Neuronal stem cell (in vitro differentiated cells): Measurements from ENCODE around the gene ZBTB20.

ENCODE experiments used
- DNase-seq: peaks from one replicate; pipeline ENCODE4 v3.0.0-alpha.2; 2013; ENCODE audit warnings: low spot score
- H2AFZ ChIP-seq: one replicate; pipeline ENCODE4 v1.6.1; 2013; ENCODE audit warnings: mild to moderate bottlenecking, low read length, inconsistent platforms
- H2AK5ac ChIP-seq: 2 replicates; pipeline ENCODE4 v1.6.1; 2013; ENCODE audit warnings: low read depth, mild to moderate bottlenecking, inconsistent platforms, low read length, moderate library complexity, mixed read lengths
- H2BK120ac ChIP-seq: 2 replicates; pipeline ENCODE4 v1.6.1; 2013; ENCODE audit warnings: low read depth, mild to moderate bottlenecking, inconsistent platforms, low read length, moderate library complexity, mixed read lengths
- H2BK12ac ChIP-seq: one replicate; pipeline ENCODE4 v1.6.1; 2013; ENCODE audit warnings: low read length, inconsistent platforms
- H2BK15ac ChIP-seq: 2 replicates; pipeline ENCODE4 v1.6.1; 2013; ENCODE audit warnings: mild to moderate bottlenecking, low read length, inconsistent platforms, mixed read lengths
- H2BK5ac ChIP-seq: one replicate; pipeline ENCODE4 v1.6.1; 2013; ENCODE audit warnings: inconsistent platforms, mild to moderate bottlenecking, low read length, moderate library complexity
- H3K14ac ChIP-seq: one replicate; pipeline ENCODE4 v1.6.1; 2013; ENCODE audit warnings: low read length, inconsistent platforms
- H3K18ac ChIP-seq: 2 replicates; pipeline ENCODE4 v1.6.1; 2013; ENCODE audit warnings: low read length, inconsistent platforms
- H3K23ac ChIP-seq: 2 replicates; pipeline ENCODE4 v1.6.1; 2013; ENCODE audit warnings: low read depth, mild to moderate bottlenecking, mixed read lengths, low read length, inconsistent platforms; ENCODE audit not compliant: poor library complexity
- H3K27ac ChIP-seq: replicated peaks from 3 replicates; pipeline ENCODE4 v1.5.1; 2013; ENCODE audit warnings: low read length, inconsistent platforms
- H3K27me3 ChIP-seq, 3 experiments: 2 replicates each; pipeline ENCODE4 v1.6.1; 2013; ENCODE audit warnings: low read length in 3 of 3, mild to moderate bottlenecking in 2 of 3, inconsistent platforms in 1 of 3, low read depth in 1 of 3, mixed read lengths in 1 of 3, moderate library complexity in 1 of 3; ENCODE audit not compliant: control insufficient read depth in 3 of 3, insufficient read depth in 3 of 3
- H3K36me3 ChIP-seq, 2 donors: replicated peaks in 1 of 2; 2 replicates each; pipeline ENCODE4 v1.6.1; 2013; ENCODE audit warnings: low read length in 2 of 2; ENCODE audit not compliant: control insufficient read depth in 2 of 2, insufficient read depth in 2 of 2
- H3K4ac ChIP-seq: 2 replicates; pipeline ENCODE4 v1.6.1; 2013; ENCODE audit warnings: inconsistent platforms, mild to moderate bottlenecking, low read length, moderate library complexity
- H3K4me1 ChIP-seq, 2 donors: 1 replicate in 1 of 2; 2 replicates in 1 of 2; pipeline ENCODE4 v1.6.1; 2013; ENCODE audit warnings: low read length in 2 of 2, low read depth in 1 of 2; ENCODE audit not compliant: control insufficient read depth in 2 of 2, insufficient read depth in 1 of 2
- H3K4me2 ChIP-seq: one replicate; pipeline ENCODE4 v1.6.1; 2013; ENCODE audit warnings: mild to moderate bottlenecking, low read length, inconsistent platforms; ENCODE audit not compliant: insufficient read depth, poor library complexity, severe bottlenecking
- H3K4me3 ChIP-seq, 2 donors: 2 replicates each; pipeline ENCODE4 v1.5.1; 2013; ENCODE audit warnings: low read length in 2 of 2, mild to moderate bottlenecking in 2 of 2, inconsistent platforms in 1 of 2, moderate library complexity in 1 of 2
- H3K79me1 ChIP-seq: one replicate; pipeline ENCODE4 v1.6.1; 2013; ENCODE audit warnings: low read depth, mild to moderate bottlenecking, inconsistent platforms, low read length, moderate library complexity
- H3K9ac ChIP-seq: one replicate; pipeline ENCODE4 v1.6.1; 2013; ENCODE audit warnings: mild to moderate bottlenecking, low read depth, low read length, inconsistent platforms; ENCODE audit not compliant: poor library complexity
- H3K9me3 ChIP-seq, 2 donors: replicated peaks in 1 of 2; 2 replicates each; pipeline versions ENCODE3 to v1.6.1; 2013; ENCODE audit warnings: low read length in 2 of 2, mild to moderate bottlenecking in 2 of 2, inconsistent platforms in 1 of 2, low read depth in 1 of 2, mixed read lengths in 1 of 2, moderate library complexity in 1 of 2; ENCODE audit not compliant: control insufficient read depth in 2 of 2, insufficient read depth in 1 of 2
- H4K8ac ChIP-seq: one replicate; pipeline ENCODE4 v1.6.1; 2013; ENCODE audit warnings: low read depth, mild to moderate bottlenecking, inconsistent platforms, low read length, moderate library complexity
- H4K91ac ChIP-seq: one replicate; pipeline ENCODE4 v1.6.1; 2013; ENCODE audit warnings: low read length, low read depth, mild to moderate bottlenecking, inconsistent platforms; ENCODE audit not compliant: poor library complexity
- WGBS, 2 donors: extraction: QIAGEN DNeasy Blood & Tissue Kit; methylation state at CpG; one replicate each; pipeline ENCODE4 v1.1.7; 2013; ENCODE audit warnings: missing lambda C conversion rate in 2 of 2, mixed read lengths in 1 of 2; ENCODE audit not compliant: insufficient read length in 2 of 2, insufficient replicate concordance in 1 of 2; ENCODE audit errors: extremely low coverage in 2 of 2; 5-methylcytosine and 5-hydroxymethylcytosine counted together

The ZBTB20 gene

DNA sequence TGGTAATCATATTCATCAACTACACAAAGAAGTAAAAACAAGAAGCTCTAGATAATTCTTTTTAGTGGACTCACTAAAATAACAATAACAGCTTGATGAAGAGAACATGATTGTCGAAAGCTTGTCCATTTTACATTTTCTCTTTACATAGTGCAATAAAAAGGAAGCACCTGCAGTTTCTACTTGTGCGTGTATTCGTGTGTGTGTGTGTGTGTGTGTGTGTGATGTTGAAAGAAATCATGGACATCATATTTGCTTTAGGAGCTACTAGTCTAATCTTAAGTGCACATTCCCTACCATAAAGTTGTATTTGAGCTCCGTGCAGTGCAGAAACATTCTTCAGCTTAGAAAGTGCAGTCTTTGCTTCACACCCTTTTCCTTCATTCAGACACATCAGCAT is 288.8 kb downstream of the ZBTB20 start:
- WGBS, 2 donors = no CpG with 5 or more reads among the region's 4 CpGs
- no peak for DNase-seq
- Histone ChIP-seq H2BK120ac (no peak overlapping the region), H2BK5ac (no peak overlapping the region), H3K18ac (no peak overlapping the region), H3K27me3 (no peaks in the 10 kb centered on the region), H3K36me3 (no peaks in the 10 kb centered on the region), H3K9me3 (no peaks in the 10 kb centered on the region), H2BK15ac (no peak overlapping the region), H2AFZ (no peak overlapping the region), H3K27ac (no peak overlapping the region), H3K79me1 (no peaks in the 10 kb centered on the region), H3K4me2 (no peak overlapping the region), H3K9ac (no peak overlapping the region), H4K91ac (no peak overlapping the region), H3K4me1 (peaks cover 3 to 9% of the 10 kb centered on the region in 2 donors), H3K23ac (no peak overlapping the region), H2BK12ac (no peak overlapping the region), H2AK5ac (no peak overlapping the region), H3K4me3 (no peak overlapping the region), H3K4ac (no peak overlapping the region), H4K8ac (no peak overlapping the region), H3K14ac (no peak overlapping the region)

DNA sequence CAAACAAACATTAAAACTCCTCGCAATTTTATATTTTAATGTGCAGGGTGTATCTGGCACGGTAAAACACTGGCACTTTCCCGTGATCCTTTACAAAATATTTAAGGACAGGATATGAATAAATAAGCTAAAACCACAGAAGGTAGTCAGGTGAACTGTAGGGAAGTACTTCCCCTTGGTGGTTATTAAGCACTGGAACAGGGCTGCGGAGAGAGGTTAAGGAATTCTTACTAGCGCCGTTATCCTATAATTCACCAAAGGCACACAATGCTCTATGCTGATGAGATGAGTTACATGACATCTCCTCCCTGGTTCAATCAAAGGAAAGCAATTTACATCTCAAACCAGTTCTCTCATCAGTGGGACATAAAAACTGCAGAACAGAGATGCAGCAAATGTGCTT is 289.8 kb downstream of the ZBTB20 start:
- H2BK120ac ChIP-seq = no peak overlapping the region
- no peaks in the 10 kb centered on the region for H3K79me1 ChIP-seq
- no peak overlapping the region for H4K91ac ChIP-seq
- H3K27me3 ChIP-seq = no peaks in the 10 kb centered on the region
- no peak overlapping the region for H3K9ac ChIP-seq
- H4K8ac ChIP-seq = no peak overlapping the region
- H2AK5ac ChIP-seq = no peak overlapping the region
- H3K4me1 ChIP-seq = peaks cover 3 to 9% of the 10 kb centered on the region in 2 donors
- no peak overlapping the region for H3K4ac ChIP-seq
- H3K14ac ChIP-seq = no peak overlapping the region
- no peak overlapping the region for H3K27ac ChIP-seq
- no peaks in the 10 kb centered on the region for H3K9me3 ChIP-seq
- WGBS, 2 donors = no CpG with 5 or more reads among the region's 6 CpGs
- no peak overlapping the region for H2BK15ac ChIP-seq
- no peak overlapping the region for H3K4me3 ChIP-seq
- H3K36me3 ChIP-seq = no peaks in the 10 kb centered on the region
- no peak overlapping the region for H3K4me2 ChIP-seq
- no peak overlapping the region for H2BK5ac ChIP-seq
- no peak overlapping the region for H3K23ac ChIP-seq
- H2BK12ac ChIP-seq = no peak overlapping the region
- peak overlapping the region; percentile 59 for H2AFZ ChIP-seq
- H3K18ac ChIP-seq = no peak overlapping the region
- DNase-seq = no peak

DNA sequence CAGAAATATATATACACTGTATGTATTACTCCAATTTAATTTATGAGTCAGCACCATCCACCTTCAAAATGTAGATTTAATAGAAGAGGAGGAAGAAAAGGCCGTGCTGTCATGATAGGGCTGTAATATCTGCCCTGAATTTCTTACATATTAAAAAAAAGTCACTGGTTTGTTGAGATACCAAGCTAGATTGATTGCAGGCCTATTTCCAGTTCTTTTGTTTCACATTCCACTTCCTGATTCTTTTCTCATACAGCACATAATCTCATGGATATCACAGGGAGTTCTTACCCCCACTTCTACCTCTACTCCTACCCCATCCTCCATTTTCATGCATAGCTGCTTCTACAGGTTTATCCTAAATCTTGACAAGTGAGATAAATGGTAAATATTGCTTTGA is 290.3 kb downstream of the ZBTB20 start:
- no peak overlapping the region for H3K27ac ChIP-seq
- no peak overlapping the region for H3K14ac ChIP-seq
- H3K9ac ChIP-seq = no peak overlapping the region
- no peak overlapping the region for H2BK5ac ChIP-seq
- no peak overlapping the region for H4K91ac ChIP-seq
- peak overlapping the region; percentile 59 for H2AFZ ChIP-seq
- no peaks in the 10 kb centered on the region for H3K36me3 ChIP-seq
- H2BK12ac ChIP-seq = no peak overlapping the region
- H2AK5ac ChIP-seq = no peak overlapping the region
- H3K9me3 ChIP-seq = no peaks in the 10 kb centered on the region
- no peak overlapping the region for H3K18ac ChIP-seq
- no peak overlapping the region for H2BK15ac ChIP-seq
- H4K8ac ChIP-seq = no peak overlapping the region
- no peak overlapping the region for H3K4me2 ChIP-seq
- H3K4me3 ChIP-seq = no peak overlapping the region
- no peak overlapping the region for H2BK120ac ChIP-seq
- no peak overlapping the region for H3K23ac ChIP-seq
- peaks cover 3 to 9% of the 10 kb centered on the region in 2 donors for H3K4me1 ChIP-seq
- no peaks in the 10 kb centered on the region for H3K79me1 ChIP-seq
- no peak overlapping the region for H3K4ac ChIP-seq
- H3K27me3 ChIP-seq = no peaks in the 10 kb centered on the region
- no peak for DNase-seq
- WGBS, 2 donors = no CpG with 5 or more reads among the region's 1 CpG

- no peak overlapping the region for H3K18ac ChIP-seq
- H2AFZ ChIP-seq = no peak overlapping the region
- H3K9ac ChIP-seq = no peak overlapping the region
- no peak overlapping the region for H2BK120ac ChIP-seq
- no peak overlapping the region for H2BK12ac ChIP-seq
- no peak overlapping the region for H3K4ac ChIP-seq
- no peaks in the 10 kb centered on the region for H3K79me1 ChIP-seq
- H3K27me3 ChIP-seq = no peaks in the 10 kb centered on the region
- no peak overlapping the region for H3K14ac ChIP-seq
- H2BK5ac ChIP-seq = no peak overlapping the region
- no peak overlapping the region for H2AK5ac ChIP-seq
- no peaks in the 10 kb centered on the region for H3K9me3 ChIP-seq
- no peak for DNase-seq
- H3K36me3 ChIP-seq = no peaks in the 10 kb centered on the region
- no peak overlapping the region for H4K8ac ChIP-seq
- no peak overlapping the region for H3K4me3 ChIP-seq
- H3K4me1 ChIP-seq = peaks cover 3 to 9% of the 10 kb centered on the region in 2 donors
- no peak overlapping the region for H3K4me2 ChIP-seq
- H3K27ac ChIP-seq = no peak overlapping the region
- no peak overlapping the region for H2BK15ac ChIP-seq
- no peak overlapping the region for H3K23ac ChIP-seq
- WGBS, 2 donors = no CpG with 5 or more reads among the region's 5 CpGs
- no peak overlapping the region for H4K91ac ChIP-seq
Measured at GRCh38 chr3:114855839-114856238, 291.2 kb downstream of the ZBTB20 start.
